ENCODE measurements around the gene PPM1A.

PPM1A gene

GRCh38 chr14:60248697-60249318, at the start of gene PPM1A:
PPM1A (plus strand) TSS chr14:60249221; CDS start chr14:60282704, 33,483 bp downstream.
- TF ChIP-seq CTCF (IDR thresholded peaks at IDR 0.05; ENCODE audit: insufficient read depth, low read depth, low read length, missing control alignments) = no peak
- H3K4me3 ChIP-seq (ENCODE audit: low read depth, low read length) = peak within 1 kb of the TSS; percentile 94
- peak; percentile 99 for DNase-seq (ENCODE audit: low read depth)

- H3K4me3 ChIP-seq (ENCODE audit: low read depth, low read length) = no peak overlapping the region
- TF ChIP-seq CTCF (IDR thresholded peaks at IDR 0.05; ENCODE audit: insufficient read depth, low read depth, low read length, missing control alignments) = no peak
- DNase-seq (ENCODE audit: low read depth) = no peak
These were observed 49.7 kb upstream of the PPM1A start for GRCh38 chr14:60199321-60199720.

- peak; percentile 95 for DNase-seq (ENCODE audit: low read depth)
- TF ChIP-seq CTCF (IDR thresholded peaks at IDR 0.05; ENCODE audit: insufficient read depth, low read depth, low read length, missing control alignments) = no peak
- peak overlapping the region; percentile 34 for H3K4me3 ChIP-seq (ENCODE audit: low read depth, low read length)
These were observed 44.7 kb upstream of the PPM1A start for GRCh38 chr14:60204104-60204842.

- peak; percentile 81 for DNase-seq (ENCODE audit: low read depth)
- TF ChIP-seq CTCF (IDR thresholded peaks at IDR 0.05; ENCODE audit: insufficient read depth, low read depth, low read length, missing control alignments) = no peak
- peak overlapping the region; percentile 34 for H3K4me3 ChIP-seq (ENCODE audit: low read depth, low read length)
These were observed 43.9 kb upstream of the PPM1A start for GRCh38 chr14:60204843-60205774.

- peak overlapping the region; percentile 31 for H3K4me3 ChIP-seq (ENCODE audit: low read depth, low read length)
- peak; percentile 66 for DNase-seq (ENCODE audit: low read depth)
- TF ChIP-seq CTCF (IDR thresholded peaks at IDR 0.05; ENCODE audit: insufficient read depth, low read depth, low read length, missing control alignments) = no peak
These were observed 42.8 kb upstream of the PPM1A start for GRCh38 chr14:60206249-60206670.

GRCh38 chr14:60206837-60207533, 42.0 kb upstream of the PPM1A start:
- peak; percentile 84 for DNase-seq (ENCODE audit: low read depth)
- peak overlapping the region; percentile 31 for H3K4me3 ChIP-seq (ENCODE audit: low read depth, low read length)

More at GRCh38 chr14:60206837-60207533, 42.0 kb upstream of the PPM1A start:
- TF ChIP-seq CTCF (IDR thresholded peaks at IDR 0.05; ENCODE audit: insufficient read depth, low read depth, low read length, missing control alignments) = no peak
